CMK (cell line): ENCODE measurements around the gene MGMT.

ENCODE experiments used
- DNase-seq: peaks from one replicate; pipeline ENCODE4 v3.0.0-alpha.2; 2010; ENCODE audit warnings: low read depth

Gene MGMT

DNA sequence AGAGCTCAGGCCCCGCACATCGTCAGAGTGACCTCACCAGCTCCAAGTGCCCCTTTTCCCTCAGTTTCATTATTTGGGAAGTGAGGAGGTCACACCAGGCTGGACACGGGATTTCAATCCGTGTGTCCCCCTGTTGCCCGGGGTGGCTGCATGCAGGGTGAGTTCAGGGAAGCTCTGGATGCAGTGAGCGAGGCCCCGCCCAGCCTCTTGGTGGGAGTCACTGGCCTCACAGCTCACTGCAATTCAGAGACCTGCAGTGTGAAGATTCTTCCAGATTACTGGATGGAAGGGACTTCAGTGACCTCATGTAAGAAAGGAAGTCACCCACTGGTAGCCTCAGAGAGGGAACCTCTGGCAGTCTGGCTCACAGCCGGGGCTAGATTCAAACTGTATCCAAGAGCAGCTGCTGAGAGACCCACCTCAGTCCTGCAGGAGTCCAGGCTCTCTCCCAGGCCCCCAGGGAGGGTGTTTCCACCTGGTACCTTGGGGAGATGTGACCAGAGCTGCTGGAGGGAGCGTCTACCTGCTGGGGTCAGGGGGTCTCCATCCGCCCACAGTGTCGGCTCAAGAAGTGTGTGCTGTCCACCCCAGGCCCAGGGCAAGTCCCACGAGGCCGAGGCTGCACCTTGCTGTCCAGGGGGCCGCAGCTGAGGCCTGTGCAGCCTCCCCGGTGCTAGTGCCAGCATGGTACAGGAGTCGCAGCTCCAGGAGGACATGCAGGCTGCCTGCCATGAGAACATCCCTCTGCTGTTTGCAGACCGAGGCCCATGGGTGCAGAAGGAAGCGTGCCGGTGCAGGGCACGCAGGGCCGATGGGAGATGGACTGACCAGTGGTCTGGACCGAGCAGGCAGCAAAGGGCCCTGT lies 54.4 kb downstream of the MGMT start:
- DNase-seq = no peak

DNA sequence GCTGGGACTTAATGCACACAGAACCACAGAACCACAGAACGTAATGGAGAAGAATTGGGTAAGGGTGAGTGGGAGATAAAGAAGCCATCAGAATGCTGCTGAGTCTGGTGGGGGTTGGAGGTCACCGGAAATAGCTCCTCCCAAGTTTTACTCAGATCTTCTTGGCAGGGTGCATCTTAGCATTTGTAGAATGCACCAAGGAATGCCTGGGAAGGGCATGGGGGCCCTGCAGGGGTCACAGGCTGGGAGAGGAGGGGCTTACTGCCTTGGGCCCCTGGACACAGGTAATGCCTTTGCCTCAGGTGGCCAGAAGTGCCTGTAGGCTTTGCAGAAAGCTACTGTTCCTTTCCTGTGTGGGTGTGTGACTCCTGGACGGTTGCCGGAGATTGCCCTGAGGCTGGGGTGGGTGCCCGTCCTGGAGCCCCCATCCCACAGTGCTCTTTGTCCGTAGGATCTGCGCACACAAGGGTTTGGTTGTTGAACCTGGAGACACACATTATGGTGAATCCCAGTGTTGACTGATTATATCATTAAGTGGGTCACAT lies 55.1 kb downstream of the MGMT start:
- DNase-seq = no peak

DNA sequence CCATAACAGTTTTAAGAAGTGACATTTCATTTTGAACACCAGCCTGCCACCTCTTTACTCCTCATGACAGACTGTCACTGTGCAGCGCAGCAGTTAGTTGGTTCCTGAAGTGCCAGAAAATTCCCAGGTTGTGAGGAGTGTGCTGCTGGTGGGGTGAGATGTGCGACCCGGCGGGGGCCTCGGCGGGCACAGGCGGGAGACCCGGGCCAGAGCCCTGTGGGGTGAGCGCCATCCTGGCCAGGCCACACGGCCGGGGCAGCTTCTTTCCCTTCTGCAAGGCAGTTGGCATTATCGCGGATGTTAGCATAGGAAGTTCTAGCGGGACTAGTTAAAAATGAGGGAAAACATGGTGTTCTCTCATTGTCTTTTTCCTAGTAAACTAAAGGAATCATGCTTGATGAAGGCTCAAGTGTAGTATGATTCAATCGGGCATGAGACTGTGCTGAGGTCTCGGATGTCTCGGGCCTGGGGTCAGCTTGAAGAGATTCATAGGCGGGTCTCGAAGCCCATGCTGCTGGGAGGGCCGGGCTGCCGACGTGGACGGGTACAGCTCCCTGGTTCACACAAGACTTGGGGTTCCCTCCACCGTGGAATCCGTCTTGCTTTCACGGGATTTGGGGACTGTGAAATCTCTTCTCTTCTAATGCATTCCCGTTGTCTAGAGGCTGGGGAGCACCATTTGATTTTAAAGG lies 56.1 kb downstream of the MGMT start:
- no peak for DNase-seq

DNA sequence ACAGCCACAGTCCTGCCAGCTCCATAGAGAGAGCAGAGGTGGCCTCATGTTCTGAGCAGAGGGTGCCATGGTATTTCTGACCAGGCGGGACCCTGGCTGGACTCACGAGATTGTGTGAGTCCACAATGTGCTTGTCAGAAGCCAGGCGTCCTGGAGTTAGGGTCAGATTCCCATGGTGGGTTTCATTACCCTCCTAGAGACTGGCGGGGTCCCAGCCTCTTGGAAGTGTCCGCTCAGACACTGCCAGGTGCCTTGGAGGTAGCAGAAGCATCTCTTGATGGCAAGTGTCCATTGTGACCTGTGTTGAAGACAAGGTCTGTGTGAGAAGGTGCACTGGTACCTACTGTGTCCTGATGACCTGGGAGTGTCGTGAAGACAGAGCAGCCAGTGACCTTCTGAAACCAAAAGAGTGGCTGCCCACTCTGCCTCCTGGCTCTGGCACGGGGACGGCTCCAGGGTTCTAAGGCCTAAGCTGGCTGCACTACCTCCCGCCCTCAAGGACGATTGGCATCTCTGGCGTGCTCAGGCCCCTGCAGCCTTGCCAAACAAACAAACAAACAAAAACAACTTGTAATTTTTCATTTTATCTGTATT lies 56.8 kb downstream of the MGMT start:
- DNase-seq = no peak

DNA sequence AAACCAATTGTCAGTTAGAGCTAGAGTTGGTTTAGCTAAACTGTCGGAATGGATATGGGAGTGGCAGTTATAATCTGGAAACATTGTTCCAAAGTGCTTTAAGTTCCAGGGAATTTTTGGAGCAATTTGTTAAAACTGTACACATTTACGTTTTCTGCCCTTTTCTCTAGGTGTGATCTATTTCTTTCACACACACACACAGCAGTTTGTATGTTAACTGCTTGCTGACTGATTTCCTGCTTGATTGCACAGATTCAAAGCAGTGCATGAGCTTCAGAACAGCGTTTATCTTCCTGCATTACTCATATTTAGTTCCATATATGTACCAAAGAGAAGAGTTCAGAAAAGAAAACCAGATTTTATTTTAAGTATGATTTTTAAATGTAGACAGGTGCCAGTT lies 57.9 kb downstream of the MGMT start:
- no peak for DNase-seq

DNA sequence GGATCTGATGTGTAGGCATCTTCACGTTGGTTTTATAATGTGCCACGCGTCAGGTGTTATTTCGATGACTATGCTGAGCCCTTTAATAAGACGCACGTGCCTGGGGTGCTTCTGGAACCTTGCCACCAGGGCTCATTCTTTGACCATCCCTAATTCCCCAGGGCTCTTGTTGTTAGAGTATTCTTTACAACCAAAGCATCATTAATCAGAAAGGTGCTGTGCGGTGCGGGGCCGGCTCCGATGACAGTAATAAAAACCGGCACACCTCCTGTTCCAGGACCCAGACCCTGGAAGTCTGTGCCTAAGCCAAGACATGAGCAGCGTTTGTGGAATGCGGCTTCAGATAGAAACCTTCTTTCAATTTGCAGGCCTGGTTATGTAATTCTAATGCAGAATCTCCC lies 58.4 kb downstream of the MGMT start:
- no peak for DNase-seq

DNA sequence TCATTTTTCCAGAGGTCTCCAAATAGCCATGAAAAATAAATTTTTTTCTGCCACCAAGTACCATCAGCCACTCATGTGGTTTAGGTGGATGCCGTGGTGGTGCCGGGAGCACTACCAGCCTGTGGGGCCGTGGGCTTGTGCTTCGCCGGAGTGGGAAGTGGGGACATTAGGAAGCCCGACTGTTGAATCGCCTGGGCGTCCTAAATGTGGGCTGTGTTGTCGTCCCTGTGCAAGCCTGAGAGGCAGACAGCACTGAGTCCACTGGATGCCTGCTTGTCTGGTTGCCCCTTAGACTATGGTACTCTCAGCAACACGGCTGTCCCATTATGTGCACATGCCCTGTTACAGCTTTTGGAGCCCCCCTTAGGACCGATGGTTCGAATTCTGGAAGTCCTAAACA lies 59.9 kb downstream of the MGMT start:
- no peak for DNase-seq

DNA sequence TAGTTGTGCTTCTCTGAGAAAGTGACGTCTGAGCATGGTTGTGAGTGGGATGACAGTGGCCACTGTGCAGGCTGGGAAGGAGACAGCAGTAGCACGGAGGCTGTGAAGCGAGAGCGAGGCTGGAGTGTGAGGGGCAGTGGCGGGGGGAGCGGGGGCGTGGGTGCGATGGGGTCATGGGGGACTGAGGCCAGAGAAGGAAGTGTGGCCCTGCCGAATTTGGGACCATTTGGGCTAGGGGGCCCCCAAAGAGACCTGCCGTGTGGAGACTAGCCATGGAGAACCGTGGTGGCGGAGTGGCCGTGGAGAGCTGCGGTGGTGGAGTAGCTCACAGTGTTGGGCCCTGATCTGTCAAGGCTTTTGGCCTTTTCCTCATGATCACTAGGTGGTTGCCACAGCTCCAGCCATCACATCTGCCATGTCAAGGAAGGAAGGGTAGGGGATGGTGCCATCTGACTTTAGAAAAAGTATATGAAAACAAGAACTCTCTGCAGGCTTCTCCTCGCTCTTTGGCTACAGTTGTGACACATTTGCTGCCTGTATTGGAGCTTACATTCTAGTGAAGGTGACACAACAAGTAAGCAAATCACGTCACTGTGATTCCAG lies 61.4 kb downstream of the MGMT start:
- DNase-seq = no peak

DNA sequence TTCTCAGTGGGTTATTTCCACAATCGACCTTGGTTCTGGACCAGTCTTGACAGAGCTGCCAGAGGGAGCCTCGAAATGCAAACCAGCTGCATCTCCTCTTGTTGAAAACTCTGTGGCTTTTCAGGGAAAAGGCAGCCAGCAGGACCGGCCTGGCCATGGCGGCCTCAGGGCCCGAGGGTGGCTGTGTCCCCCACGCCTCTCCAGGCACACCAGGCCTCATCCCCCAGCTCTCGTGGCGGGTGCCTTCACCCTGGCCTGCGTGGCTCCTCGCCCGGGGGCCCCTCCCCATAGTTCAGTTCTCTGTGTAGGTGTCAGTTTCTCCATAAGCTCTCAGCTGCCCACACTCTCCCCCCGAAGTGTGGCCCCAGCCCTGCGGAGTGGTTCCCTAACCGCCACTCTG lies 63.5 kb downstream of the MGMT start:
- no peak for DNase-seq

DNA sequence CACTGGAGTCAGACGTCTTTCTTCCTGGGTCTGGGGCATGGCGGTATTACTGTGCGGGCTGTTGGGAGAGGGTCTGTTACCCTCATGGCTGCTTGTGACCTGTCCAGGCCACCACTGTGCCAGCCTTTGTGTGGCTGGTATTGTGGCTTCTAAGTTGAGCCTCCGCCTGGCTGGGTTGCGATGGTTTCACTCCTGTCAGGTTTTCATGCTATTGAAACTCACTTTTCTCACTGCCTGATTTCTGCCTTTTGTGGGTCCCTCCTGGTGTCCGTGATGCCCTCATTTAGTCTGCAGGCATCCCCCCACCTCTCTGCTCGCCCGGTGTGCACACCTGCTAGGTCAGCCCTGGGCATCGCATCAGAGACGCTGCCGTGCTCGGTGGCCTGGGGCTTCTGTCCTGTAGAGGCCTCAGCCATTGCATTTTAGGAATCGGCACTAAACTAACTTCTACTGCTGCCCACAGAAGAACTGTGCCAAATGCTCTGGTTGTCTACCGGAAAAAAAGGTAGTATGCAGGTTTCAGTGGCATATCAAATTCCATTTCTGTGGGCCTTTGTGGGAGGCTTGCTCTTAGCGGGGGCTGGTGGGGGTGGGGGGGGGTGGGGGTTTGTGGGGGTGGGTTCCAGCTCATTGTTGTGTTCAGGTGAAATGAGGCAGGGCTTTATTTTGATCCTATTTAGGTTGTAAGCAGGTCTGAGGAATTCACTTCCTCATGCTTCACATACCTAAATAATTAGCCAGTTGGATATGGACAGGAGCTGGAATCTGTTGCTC lies 64.3 kb downstream of the MGMT start:
- DNase-seq = no peak

DNA sequence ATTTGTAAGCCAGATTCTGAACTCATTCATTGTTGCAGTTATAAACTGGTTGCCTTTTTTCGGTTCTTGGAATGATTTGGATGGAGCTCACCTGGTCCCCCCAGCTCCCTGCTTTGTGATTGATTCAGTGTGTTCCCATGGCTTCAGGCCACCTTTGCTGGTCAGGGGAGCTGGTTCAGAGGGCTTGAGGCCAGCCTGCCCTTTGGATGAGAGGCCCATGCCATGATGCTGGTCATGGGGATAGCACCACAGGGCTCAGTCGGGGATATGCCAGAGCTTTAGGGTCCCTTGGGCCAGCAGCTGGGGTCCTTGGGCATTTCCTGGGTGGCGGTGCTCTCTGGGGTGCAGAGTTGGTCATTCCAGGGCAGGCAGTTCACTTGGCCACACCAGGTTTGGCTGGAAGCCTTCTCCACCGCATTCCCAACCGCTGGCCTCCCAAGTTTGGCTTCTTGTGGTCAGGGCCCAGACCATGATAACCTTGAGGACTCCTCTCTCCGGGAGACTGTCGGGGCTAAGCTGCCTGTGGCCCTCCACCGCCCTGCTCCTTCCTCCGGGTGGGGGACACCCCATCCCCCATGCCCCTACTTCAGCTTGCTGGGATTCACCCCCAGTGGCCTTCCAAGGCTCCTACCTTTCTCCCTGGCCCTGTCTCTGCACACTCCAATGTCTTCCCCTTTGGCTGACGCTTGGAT lies 65.1 kb downstream of the MGMT start:
- no peak for DNase-seq

DNA sequence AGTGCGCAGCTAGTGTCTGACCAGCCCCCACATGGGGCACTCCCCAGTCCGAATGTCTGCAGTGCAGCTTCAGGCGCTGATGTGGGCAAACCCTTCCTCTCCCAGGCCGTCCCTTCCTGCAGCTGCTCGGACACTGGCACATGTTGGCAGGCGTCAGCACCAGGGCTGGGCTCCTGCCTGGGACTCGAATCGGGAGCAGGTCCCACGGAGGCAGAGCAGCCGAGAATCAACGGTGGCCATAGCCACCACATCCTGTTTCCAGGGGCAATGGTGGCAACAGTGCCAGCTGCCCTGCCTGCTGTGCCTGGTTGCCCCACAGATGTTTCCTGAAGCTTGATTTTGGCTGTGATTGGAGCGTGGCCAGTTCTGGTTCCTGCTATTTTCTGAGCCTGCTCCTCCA lies 65.8 kb downstream of the MGMT start:
- no peak for DNase-seq

DNA sequence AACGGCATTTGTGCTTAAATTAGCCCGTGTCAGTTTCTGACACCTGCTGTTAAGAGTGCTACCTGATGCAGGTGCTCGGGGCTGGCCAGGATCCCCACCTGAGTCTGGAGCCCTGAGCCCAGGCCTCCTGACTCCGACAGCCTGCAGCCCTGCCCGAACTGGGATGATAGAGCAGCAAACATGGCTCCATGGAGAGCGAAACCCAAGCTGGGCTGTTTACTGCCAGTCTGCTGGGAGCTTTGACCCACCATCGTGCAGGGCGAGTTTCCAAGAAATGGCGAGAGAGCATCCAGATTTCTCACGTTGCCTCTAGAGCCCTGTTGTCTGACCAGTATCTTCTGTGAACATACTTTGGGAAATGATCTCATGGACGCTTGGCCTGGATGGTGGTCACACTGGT lies 66.2 kb downstream of the MGMT start:
- no peak for DNase-seq

DNA sequence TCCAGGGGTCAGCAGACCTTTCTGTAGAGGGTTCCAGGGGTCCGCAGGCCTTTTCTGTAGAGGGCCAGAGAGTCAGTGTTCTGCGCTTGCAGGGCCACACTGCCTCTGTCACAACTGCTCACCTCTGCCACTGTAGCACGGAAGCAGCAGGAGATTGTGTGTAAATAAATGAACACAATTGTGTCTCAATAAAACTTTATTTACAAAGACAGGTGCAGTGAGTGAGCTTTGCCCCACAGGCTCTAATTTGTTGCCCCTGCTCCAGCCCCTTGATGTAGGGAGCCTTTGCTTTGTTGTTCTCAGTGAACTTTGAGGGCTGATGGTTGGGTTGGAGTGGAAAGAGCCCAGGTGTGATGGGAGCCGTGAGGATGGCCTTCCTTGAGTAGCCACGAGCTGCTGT lies 67.8 kb downstream of the MGMT start:
- DNase-seq = no peak

DNA sequence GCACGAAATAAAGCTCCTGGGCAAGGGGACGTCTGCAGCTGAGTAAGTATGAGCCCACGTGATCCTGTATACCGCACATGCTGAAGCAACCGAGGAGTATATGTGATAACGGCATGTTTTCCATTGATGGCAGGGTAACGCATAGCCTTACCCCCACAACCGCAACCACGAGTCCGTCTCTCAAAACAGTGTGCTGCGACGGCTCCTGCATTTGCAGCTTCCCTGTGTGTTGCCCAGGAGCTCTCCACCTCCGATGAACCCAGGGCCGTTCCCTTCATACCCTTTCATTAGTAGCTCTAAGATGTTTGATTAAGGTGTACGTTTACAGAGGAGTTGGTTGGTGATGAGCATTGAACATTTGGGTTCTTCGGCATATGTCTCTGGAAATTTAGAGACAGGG lies 69.3 kb downstream of the MGMT start:
- DNase-seq = no peak

DNA sequence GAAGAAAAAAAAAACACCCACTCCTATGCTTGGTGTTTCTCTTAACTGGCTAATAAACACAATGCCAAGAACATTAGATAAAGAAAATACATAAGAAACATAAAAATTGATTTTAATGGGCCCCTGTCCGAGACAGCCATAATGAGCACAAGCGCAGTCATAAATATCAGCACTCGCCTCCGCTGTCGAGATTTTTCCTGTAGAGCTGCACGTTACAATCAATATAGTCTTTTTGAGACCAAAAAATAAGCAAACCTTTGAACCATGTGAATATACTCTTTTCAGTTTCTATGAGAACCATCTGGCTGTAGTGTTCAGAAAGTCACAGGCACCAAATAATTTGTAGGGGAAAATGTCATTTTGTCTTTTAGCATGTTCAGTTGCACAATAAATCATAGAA lies 70.1 kb downstream of the MGMT start:
- no peak for DNase-seq

DNA sequence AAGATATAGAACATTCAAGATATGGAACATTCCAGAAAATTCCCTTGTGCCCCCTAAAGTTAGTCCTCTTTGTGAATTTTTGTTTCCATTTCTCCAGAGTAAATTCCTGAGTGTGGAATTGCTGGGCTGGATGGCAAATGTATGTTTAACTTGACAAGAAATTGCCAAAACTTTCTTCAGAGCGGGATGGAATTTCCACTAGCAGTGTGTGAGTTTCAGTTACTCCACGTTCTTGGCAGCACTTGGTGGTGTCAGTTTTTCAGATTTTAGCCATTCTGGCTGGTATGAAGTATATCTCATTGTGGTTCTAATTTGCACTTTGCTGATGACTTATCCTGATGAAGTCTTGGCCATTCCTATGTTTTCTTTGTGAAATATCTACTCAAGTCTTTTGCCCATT lies 71.2 kb downstream of the MGMT start:
- no peak for DNase-seq

DNA sequence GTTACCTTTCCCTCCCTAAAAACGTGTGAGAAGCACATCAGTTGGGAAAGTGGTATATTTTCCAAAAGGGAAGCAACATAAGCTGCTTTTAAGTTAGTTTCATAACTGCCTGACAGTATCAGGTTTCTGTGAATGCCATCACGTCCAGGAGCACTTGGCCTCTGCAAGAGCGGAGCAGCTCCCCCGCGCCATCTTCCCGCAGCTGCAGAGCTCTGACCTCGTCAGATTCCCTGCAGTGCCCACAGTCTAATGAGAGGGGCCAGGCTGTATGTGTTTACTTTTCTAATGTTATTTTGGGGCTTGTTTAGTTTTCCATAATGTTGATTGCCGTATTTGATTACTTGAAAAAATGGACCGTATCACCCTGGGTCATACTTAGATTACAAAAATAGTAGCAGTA lies 74.2 kb downstream of the MGMT start:
- DNase-seq = no peak

DNA sequence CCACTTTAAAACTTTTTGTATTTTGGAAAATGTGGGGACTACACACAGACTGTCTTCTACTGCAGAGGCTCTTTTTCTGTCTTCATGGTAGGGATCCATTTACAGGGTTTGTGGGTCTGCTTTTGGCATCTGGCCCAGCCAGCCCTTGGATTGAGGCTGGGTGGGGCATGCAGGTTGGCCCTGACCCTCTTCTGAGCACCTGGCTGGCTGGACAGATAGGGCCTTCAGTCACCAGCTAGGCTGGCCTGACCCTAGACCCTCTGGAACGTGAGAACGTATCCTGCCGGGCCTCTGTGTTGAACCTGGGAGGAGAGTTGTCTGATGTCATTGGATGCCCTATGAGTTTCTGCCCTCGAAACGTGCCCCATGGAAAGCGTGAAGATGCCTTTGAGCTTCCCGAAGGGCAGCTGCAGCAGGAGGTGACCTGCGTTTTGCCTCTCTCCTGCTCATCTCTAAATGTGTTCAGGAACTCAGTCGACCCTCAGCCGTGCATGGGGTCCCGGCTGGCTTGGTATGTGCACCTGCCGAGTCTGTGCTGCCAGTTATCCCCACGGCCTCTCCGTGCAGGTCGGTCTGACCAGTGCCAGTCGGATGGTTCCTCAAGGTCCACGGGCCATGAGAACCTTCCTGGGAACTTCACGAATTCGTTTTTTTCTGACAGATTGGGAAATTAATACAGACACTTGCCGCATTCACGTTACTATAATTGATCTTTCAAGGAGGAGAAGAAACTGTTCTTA lies 74.9 kb downstream of the MGMT start:
- no peak for DNase-seq

DNA sequence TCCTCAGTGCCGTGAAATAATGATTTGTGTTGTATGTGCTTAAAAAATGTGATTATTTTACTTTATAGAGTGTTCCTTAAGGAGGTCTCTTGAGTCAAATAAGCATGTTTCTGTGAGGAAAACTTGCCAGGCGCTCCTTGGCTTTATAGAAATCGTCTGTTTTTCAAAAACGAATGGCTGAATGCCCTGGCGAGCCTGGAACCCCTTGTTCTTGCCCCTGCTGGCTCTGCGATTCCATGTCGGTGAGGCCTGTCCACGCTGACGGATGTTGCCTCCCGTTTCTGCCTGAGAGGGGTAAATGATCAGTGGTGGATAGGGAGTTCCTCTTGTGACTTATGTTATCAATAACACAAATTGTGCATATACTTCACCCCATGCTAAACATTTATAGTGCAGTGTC lies 75.5 kb downstream of the MGMT start:
- no peak for DNase-seq
